Nephron progenitor cell (in vitro differentiated cells): ENCODE measurements around the gene RAPGEF4.
"Not testable (repeated sequence)": the region's sequence is repeated elsewhere in the genome, so short reads cannot be mapped to it uniquely, and the experiment has no call there.

Experiments used
- DNase-seq: peaks from one replicate; pipeline ENCODE4 v3.0.0; 2021
- H3K27ac Mint-ChIP-seq: 2 replicates; pipeline ENCODE4 v1.8.0; 2021; ENCODE audit warnings: mild to moderate bottlenecking, moderate library complexity, mixed read lengths
- H3K27me3 Mint-ChIP-seq: 2 replicates; pipeline ENCODE4 v1.8.0; 2021; ENCODE audit warnings: mild to moderate bottlenecking, low read depth, mixed read lengths; ENCODE audit not compliant: poor library complexity
- H3K36me3 Mint-ChIP-seq: 2 replicates; pipeline ENCODE4 v1.8.0; 2021; ENCODE audit warnings: low read depth, mixed read lengths
- H3K4me1 Mint-ChIP-seq: 2 replicates; pipeline ENCODE4 v1.8.0; 2021; ENCODE audit warnings: mixed read lengths
- H3K4me3 Mint-ChIP-seq: 2 replicates; pipeline ENCODE4 v1.8.0; 2021; ENCODE audit warnings: mild to moderate bottlenecking, moderate library complexity, mixed read lengths
- H3K9me3 Mint-ChIP-seq: 2 replicates; pipeline ENCODE4 v1.8.0; 2021; ENCODE audit warnings: mild to moderate bottlenecking, moderate library complexity, mixed read lengths
- TF ChIP-seq, protein P1 (sequence below): fragments of 200-600 bp; sonication (generic); IDR thresholded peaks from 2 replicates; pipeline ENCODE4 v1.5.0; 2021; ENCODE audit warnings: antibody characterized with exemption

Gene RAPGEF4

DNA sequence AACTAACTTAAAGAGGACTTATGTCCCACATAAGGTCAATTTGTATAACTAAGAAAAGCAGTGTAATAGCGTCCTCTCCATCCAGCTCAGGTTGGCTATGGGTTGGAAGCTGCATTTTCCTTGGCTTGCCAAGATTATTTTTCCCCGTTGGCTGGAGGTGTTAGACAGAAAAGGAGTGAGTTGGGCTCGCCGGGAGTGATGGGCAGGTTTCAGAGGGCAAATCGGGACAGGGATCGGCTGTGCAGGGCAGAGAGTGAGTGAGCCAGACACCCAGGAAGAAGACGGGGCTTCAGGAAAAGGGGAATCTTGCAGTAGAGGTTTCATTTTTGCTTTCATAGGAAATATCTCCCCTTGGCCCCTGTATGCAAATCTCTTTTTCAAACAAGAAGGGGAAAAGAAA is 298.5 kb downstream of the RAPGEF4 start:
- peaks cover 21% of the 10 kb centered on the region for H3K4me1 Mint-ChIP-seq
- peaks cover 7% of the 10 kb centered on the region for H3K27me3 Mint-ChIP-seq
- no peak for DNase-seq
- no peak overlapping the region for H3K4me3 Mint-ChIP-seq
- no peaks in the 10 kb centered on the region for H3K36me3 Mint-ChIP-seq
- H3K27ac Mint-ChIP-seq: no peak overlapping the region
- TF ChIP-seq, protein P1, sequence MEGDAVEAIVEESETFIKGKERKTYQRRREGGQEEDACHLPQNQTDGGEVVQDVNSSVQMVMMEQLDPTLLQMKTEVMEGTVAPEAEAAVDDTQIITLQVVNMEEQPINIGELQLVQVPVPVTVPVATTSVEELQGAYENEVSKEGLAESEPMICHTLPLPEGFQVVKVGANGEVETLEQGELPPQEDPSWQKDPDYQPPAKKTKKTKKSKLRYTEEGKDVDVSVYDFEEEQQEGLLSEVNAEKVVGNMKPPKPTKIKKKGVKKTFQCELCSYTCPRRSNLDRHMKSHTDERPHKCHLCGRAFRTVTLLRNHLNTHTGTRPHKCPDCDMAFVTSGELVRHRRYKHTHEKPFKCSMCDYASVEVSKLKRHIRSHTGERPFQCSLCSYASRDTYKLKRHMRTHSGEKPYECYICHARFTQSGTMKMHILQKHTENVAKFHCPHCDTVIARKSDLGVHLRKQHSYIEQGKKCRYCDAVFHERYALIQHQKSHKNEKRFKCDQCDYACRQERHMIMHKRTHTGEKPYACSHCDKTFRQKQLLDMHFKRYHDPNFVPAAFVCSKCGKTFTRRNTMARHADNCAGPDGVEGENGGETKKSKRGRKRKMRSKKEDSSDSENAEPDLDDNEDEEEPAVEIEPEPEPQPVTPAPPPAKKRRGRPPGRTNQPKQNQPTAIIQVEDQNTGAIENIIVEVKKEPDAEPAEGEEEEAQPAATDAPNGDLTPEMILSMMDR: no peak
- no peaks in the 10 kb centered on the region for H3K9me3 Mint-ChIP-seq

DNA sequence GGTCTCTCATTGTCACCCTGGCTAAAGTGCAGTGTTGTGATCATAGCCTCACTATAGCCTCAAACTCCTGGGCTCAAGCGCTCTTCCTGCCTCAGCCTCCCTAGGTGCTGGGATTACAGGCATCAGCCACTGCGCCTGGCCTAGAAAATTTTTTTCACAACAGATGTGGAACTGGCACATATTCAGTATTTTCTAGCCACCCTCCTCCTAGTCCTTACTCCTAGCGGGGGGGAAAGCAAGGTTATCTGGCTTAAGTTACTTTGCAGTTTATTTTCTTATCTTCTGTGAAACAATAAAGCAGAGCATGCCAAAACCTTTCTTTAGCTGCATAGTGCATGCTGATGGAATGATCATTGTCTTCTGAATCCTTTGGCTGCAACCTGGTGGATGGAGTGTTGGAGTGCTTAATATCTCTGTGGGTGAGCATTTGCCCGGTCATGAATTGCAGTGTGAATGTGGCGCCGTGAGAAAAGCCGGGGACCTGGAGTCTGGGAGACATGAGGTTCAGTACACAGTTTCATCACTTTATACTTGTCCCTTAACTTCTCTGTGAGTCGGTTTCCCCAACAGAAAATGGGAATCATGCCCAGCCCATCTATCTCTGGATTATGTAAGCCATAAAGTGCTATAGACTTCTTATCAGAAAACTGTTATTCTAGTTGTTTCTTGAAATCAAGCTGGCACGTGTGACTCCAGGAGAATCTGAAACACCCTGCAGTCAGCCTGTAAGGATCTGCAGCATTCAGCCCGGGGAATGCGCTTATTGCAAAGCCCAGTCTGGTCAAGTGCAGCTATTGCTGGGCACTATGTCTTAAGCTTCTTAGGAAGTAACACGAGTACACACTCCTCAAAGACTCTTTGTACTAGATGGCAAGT is 301.8 kb downstream of the RAPGEF4 start:
- no peaks in the 10 kb centered on the region for H3K36me3 Mint-ChIP-seq
- peaks cover 15% of the 10 kb centered on the region for H3K4me1 Mint-ChIP-seq
- no peaks in the 10 kb centered on the region for H3K9me3 Mint-ChIP-seq
- H3K27me3 Mint-ChIP-seq: peaks cover 4% of the 10 kb centered on the region
- H3K27ac Mint-ChIP-seq: peak overlapping the region; percentile 24
- TF ChIP-seq, protein P1: no peak
- no peak for DNase-seq
- H3K4me3 Mint-ChIP-seq: no peak overlapping the region

DNA sequence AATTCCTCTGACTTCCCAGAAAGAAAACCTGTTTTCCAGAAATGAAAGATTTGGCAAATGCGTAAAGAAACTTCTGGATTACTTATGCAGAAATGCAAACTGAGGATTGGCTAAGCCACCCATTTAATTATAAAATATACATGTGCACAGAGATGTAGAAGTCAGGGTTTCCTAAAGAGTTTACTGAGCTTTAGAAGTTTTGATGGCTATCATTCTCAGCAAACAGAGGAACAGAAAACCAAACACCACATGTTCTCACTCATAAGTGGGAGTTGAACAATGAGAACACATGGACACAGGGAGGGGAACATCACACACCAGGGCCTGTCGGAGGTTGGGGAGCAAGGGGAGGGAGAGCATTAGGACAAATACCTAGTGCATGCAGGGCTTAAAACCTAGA is 302.6 kb downstream of the RAPGEF4 start:
- not testable (repeated sequence) for H3K27ac Mint-ChIP-seq, H3K36me3 Mint-ChIP-seq, H3K9me3 Mint-ChIP-seq

DNA sequence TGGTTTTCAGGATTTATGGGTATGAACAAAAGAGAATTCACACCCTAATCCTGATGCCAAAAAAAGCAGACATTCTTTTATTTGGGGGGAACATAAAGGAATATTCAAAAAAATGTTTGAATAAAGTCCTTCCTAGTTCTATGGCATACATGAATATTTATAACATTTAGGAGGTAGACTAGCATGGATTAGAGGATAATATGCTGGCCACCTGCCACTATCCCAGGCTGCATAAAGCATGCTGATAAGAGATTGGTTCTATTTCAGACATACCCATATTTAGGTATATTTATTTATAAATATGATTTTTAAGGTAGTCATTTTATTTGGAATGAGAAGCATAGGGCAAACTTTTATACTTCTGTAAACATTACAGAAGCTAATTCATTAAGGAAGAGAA is 305.1 kb downstream of the RAPGEF4 start:
- Mint-ChIP-seq H3K9me3 (no peaks in the 10 kb centered on the region), H3K4me1 (peaks cover 26% of the 10 kb centered on the region), H3K36me3 (no peaks in the 10 kb centered on the region), H3K27ac (no peak overlapping the region), H3K27me3 (peaks cover 4% of the 10 kb centered on the region), H3K4me3 (no peak overlapping the region)
- DNase-seq: no peak
- TF ChIP-seq, protein P1: no peak

More for the DNA sequence above, 302.6 kb downstream of the RAPGEF4 start:
- not testable (repeated sequence) for DNase-seq, H3K4me3 Mint-ChIP-seq, H3K27me3 Mint-ChIP-seq
- peaks cover 15% of the 10 kb centered on the region for H3K4me1 Mint-ChIP-seq

DNA sequence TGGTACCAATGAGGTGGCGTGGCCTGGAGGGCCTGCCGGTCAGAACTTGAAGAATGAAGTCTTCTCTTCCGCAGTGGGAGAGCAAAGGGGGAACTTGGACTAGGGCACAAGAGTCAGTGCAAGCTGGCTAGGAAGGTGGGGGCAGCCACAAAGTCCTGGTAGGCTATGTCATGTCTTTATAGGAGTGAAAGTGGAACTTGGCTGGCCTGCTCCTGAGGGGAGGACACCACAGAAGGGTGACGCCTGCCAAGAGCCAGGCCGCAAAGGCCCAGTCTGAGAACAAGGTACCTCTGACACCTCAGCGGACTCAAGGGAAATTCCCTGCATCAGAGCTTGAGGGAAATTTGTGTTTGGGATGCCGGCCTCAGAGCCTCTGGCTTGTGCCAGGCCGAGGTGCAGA is 307.8 kb downstream of the RAPGEF4 start:
- Mint-ChIP-seq H3K27me3 (no peaks in the 10 kb centered on the region), H3K4me1 (peaks cover 35% of the 10 kb centered on the region), H3K9me3 (no peaks in the 10 kb centered on the region), H3K36me3 (no peaks in the 10 kb centered on the region), H3K27ac (no peak overlapping the region), H3K4me3 (no peak overlapping the region)
- TF ChIP-seq, protein P1: no peak
- DNase-seq: no peak

DNA sequence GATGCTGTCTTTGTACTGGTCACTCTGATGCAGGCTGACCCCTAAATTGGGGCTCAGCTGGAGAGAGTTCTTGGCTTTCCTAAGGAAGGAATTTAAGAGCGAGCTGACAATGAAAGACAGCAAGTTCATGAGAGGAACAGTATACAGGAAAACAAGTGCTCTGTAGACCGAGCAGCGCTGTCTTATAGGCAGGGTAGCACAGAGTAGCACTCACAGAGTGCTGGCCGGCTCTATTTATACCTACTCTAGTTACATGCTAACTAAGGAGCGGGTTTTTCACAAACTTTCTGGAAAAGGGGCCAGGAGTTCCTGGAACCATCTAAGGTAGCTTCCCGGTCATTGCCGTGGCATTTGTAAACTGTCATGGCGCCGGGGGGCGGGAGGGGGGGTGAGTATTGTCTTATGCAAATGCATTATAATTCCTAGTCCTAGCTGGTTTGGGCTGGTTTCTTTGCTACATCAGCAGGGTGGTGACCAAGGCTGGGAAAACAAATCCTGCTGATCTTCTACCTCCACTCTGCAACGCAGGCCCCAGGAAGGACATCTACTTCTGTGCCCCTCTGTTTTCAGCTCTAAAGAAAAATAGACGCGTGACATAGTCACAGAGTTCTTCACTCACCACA is 308.4 kb downstream of the RAPGEF4 start:
- TF ChIP-seq, protein P1: no peak
- Mint-ChIP-seq H3K9me3 (no peaks in the 10 kb centered on the region), H3K4me1 (peaks cover 35% of the 10 kb centered on the region), H3K4me3 (no peak overlapping the region), H3K27ac (peak overlapping the region; percentile 34), H3K36me3 (no peaks in the 10 kb centered on the region), H3K27me3 (no peaks in the 10 kb centered on the region)
- no peak for DNase-seq
